Calu3 (cell line): ENCODE results near the gene SLCO4A1. TPM values are rescaled to one million over a fixed set of nuclear protein-coding genes. Genes with fewer than 3 reads are reported as not detected.

Source experiments
- BruUV-seq: library from RNA; stranded (reverse); fragments of 400-500 nt; replicated peaks from 2 replicates; lab custom pipeline; 2021; lab: Mats Ljungman, UMichigan
- CTCF ChIA-PET: fragments of 300-600 bp; sonication (Branson Sonifier 250); formaldehyde crosslinking; loops from one replicate; lab custom pipeline; 2022; ENCODE audit warnings: antibody characterized with exemption; lab: Charles Lee
- DNase-seq: peaks from one replicate; pipeline ENCODE4 v3.0.0; 2022
- H3K27ac Mint-ChIP-seq: one replicate; pipeline ENCODE4 v1.8.0; 2022; ENCODE audit warnings: mixed read lengths; ENCODE audit not compliant: unreplicated experiment
- H3K27me3 Mint-ChIP-seq: one replicate; pipeline ENCODE4 v1.8.0; 2022; ENCODE audit warnings: mixed read lengths; ENCODE audit not compliant: unreplicated experiment
- H3K36me3 Mint-ChIP-seq: one replicate; pipeline ENCODE4 v1.8.0; 2022; ENCODE audit warnings: mild to moderate bottlenecking, moderate library complexity, mixed read lengths; ENCODE audit not compliant: insufficient read depth, unreplicated experiment
- H3K4me1 Mint-ChIP-seq: one replicate; pipeline ENCODE4 v1.8.0; 2022; ENCODE audit warnings: mild to moderate bottlenecking, low read depth, mixed read lengths; ENCODE audit not compliant: unreplicated experiment
- H3K4me3 Mint-ChIP-seq: one replicate; pipeline ENCODE4 v1.8.0; 2022; ENCODE audit warnings: mild to moderate bottlenecking, low read depth, moderate library complexity, mixed read lengths; ENCODE audit not compliant: unreplicated experiment
- H3K9me3 Mint-ChIP-seq: one replicate; pipeline ENCODE4 v1.8.0; 2022; ENCODE audit warnings: low read depth, mixed read lengths; ENCODE audit not compliant: unreplicated experiment
- CTCF ChIP-seq: fragments of 200-600 bp; IDR thresholded peaks from one replicate; pipeline ENCODE4 v1.8.0; 2022; ENCODE audit warnings: antibody characterized with exemption; ENCODE audit not compliant: unreplicated experiment
- intact Hi-C: fragments of 100-400 bp; cut with micrococcal nuclease; formaldehyde crosslinking; loops from one replicate; pipeline ENCODE4 v1.10.0; 2022; ENCODE audit not compliant: unreplicated experiment
- total RNA-seq: library from RNA; stranded (reverse); gene quantifications from 2 replicates; pipeline ENCODE4 v1.2.3, GENCODE V29; 2022

Gene SLCO4A1
- total RNA-seq, 1 experiment from 2014 or later = 63.9 TPM

- DNase-seq = peak; percentile 74
- H3K36me3 Mint-ChIP-seq = peaks cover 41% of the 10 kb centered on the region
- BruUV-seq = no TSS peak
- peak overlapping the region; percentile 30 for H3K27ac Mint-ChIP-seq
- H3K4me1 Mint-ChIP-seq = peaks cover 24% of the 10 kb centered on the region
- CTCF ChIA-PET = interaction anchor here (0.6 to 4.8 kb wide), 5 partner anchors 9 to 233 kb away, joined by 3 to 13 read pairs (median 3); no protein-coding TSS in a partner anchor
- intact Hi-C loops = no loop called here
- H3K27me3 Mint-ChIP-seq = peaks cover 25% of the 10 kb centered on the region
- H3K9me3 Mint-ChIP-seq = no peaks in the 10 kb centered on the region
- H3K4me3 Mint-ChIP-seq = peak overlapping the region; percentile 92
- TF ChIP-seq CTCF = no peak
Observed at GRCh38 chr20:62642666-62643520, 590 bp downstream of the SLCO4A1 start.

- no peaks in the 10 kb centered on the region for H3K9me3 Mint-ChIP-seq
- CTCF ChIA-PET = interaction anchor here (0.6 to 4.8 kb wide), 4 partner anchors 9 to 165 kb away, joined by 3 to 13 read pairs (median 4); no protein-coding TSS in a partner anchor
- no peak for DNase-seq
- peak overlapping the region; percentile 92 for H3K4me3 Mint-ChIP-seq
- peaks cover 24% of the 10 kb centered on the region for H3K4me1 Mint-ChIP-seq
- no peak for TF ChIP-seq CTCF
- peaks cover 41% of the 10 kb centered on the region for H3K36me3 Mint-ChIP-seq
- peaks cover 18% of the 10 kb centered on the region for H3K27me3 Mint-ChIP-seq
- peak overlapping the region; percentile 30 for H3K27ac Mint-ChIP-seq
- BruUV-seq = no TSS peak
- intact Hi-C loops = no loop called here
Observed at GRCh38 chr20:62643521-62644043, 1.3 kb downstream of the SLCO4A1 start.

GRCh38 chr20:62644044-62644795 is 1.9 kb downstream of the SLCO4A1 start:
- Mint-ChIP-seq H3K4me1 (peaks cover 24% of the 10 kb centered on the region), H3K27me3 (peaks cover 12% of the 10 kb centered on the region), H3K4me3 (peak overlapping the region; percentile 92), H3K9me3 (no peaks in the 10 kb centered on the region), H3K36me3 (peaks cover 41% of the 10 kb centered on the region), H3K27ac (no peak overlapping the region)
- BruUV-seq = no TSS peak
- DNase-seq = peak; percentile 57
- intact Hi-C loops = no loop called here
- CTCF ChIA-PET = interaction anchor here (0.6 to 4.8 kb wide), 4 partner anchors 8 to 23 kb away, joined by 3 to 13 read pairs (median 4); no protein-coding TSS in a partner anchor
- no peak for TF ChIP-seq CTCF

- peak overlapping the region; percentile 92 for H3K4me3 Mint-ChIP-seq
- no peak for TF ChIP-seq CTCF
- H3K9me3 Mint-ChIP-seq = no peaks in the 10 kb centered on the region
- H3K27me3 Mint-ChIP-seq = peaks cover 5% of the 10 kb centered on the region
- H3K36me3 Mint-ChIP-seq = peaks cover 46% of the 10 kb centered on the region
- CTCF ChIA-PET = interaction anchor here (0.6 to 4.8 kb wide), 4 partner anchors 9 to 43 kb away, joined by 3 to 13 read pairs (median 5); no protein-coding TSS in a partner anchor
- H3K4me1 Mint-ChIP-seq = peaks cover 24% of the 10 kb centered on the region
- peak; percentile 65 for DNase-seq
- TSS peak; percentile 29 for BruUV-seq
- no peak overlapping the region for H3K27ac Mint-ChIP-seq
- intact Hi-C loops = no loop called here
Observed at GRCh38 chr20:62644802-62645496, 2.6 kb downstream of the SLCO4A1 start.
